Stimulated activated naive CD8-positive, alpha-beta T cell treated with anti-CD3 and anti-CD28 coated beads, Interleukin-15, amount 100 ng/mL, for 72 hours (primary cell): ENCODE results near the gene TUBB2B.

ENCODE experiments used
- ATAC-seq: fragments of 150-1000 bp; cut with Tn5 transposase; 2 replicates; pipeline ENCODE4 v1.10.0; 2021; ENCODE audit warnings: mild to moderate bottlenecking, moderate library complexity
- DNase-seq, 2 donors: peaks; one replicate each; pipeline ENCODE4 v3.0.0; 2021 to 2022
- H3K27ac Mint-ChIP-seq, 2 donors: one replicate each; pipeline ENCODE4 v1.8.0; 2022; ENCODE audit warnings: mild to moderate bottlenecking in 2 of 2, mixed read lengths in 2 of 2, moderate library complexity in 2 of 2
- H3K27me3 Mint-ChIP-seq: one replicate; pipeline ENCODE4 v1.8.0; 2022; ENCODE audit warnings: mixed read lengths
- H3K4me1 Mint-ChIP-seq: one replicate; pipeline ENCODE4 v1.8.0; 2022; ENCODE audit warnings: mild to moderate bottlenecking, mixed read lengths
- H3K4me3 Mint-ChIP-seq, 2 donors: one replicate each; pipeline ENCODE4 v1.8.0; 2022; ENCODE audit warnings: mild to moderate bottlenecking in 2 of 2, mixed read lengths in 2 of 2, moderate library complexity in 1 of 2
- H3K9me3 Mint-ChIP-seq, 2 donors: one replicate each; pipeline ENCODE4 v1.8.0; 2022; ENCODE audit warnings: mixed read lengths in 2 of 2

The TUBB2B gene

GRCh38 chr6:3230900-3231246, 3.4 kb upstream of the TUBB2B start:
- no peak for ATAC-seq
- DNase-seq = no peak
- Mint-ChIP-seq H3K4me3 (peak overlapping the region; percentile 59 to 73), H3K27ac (no peak overlapping the region), H3K9me3 (no peaks in the 10 kb centered on the region), H3K4me1 (peaks cover 60% of the 10 kb centered on the region), H3K27me3 (peaks cover 100% of the 10 kb centered on the region)

GRCh38 chr6:3230256-3230882, 2.9 kb upstream of the TUBB2B start:
- Mint-ChIP-seq H3K27ac (no peak overlapping the region), H3K4me3 (peak overlapping the region; percentile 76 to 77), H3K9me3 (no peaks in the 10 kb centered on the region), H3K4me1 (peaks cover 60% of the 10 kb centered on the region), H3K27me3 (peaks cover 100% of the 10 kb centered on the region)
- DNase-seq (no peak), ATAC-seq (no peak)

GRCh38 chr6:3229566-3230178, 2.2 kb upstream of the TUBB2B start:
- ATAC-seq = peak; percentile 69
- Mint-ChIP-seq H3K27me3 (peaks cover 96% of the 10 kb centered on the region), H3K9me3 (no peaks in the 10 kb centered on the region), H3K27ac (no peak overlapping the region), H3K4me3 (peak overlapping the region; percentile 76 to 77), H3K4me1 (peaks cover 60% of the 10 kb centered on the region)
- peak in 1 of 2 donors; percentile 41 for DNase-seq

GRCh38 chr6:3228771-3229565, 1.5 kb upstream of the TUBB2B start:
- no peak overlapping the region for H3K27ac Mint-ChIP-seq
- DNase-seq (no peak), ATAC-seq (peak; percentile 22)

GRCh38 chr6:3228046-3228671, 706 bp upstream of the TUBB2B start:
- peak; percentile 48 for ATAC-seq

More at GRCh38 chr6:3228771-3229565, 1.5 kb upstream of the TUBB2B start:
- H3K4me1 Mint-ChIP-seq = peaks cover 60% of the 10 kb centered on the region
- H3K4me3 Mint-ChIP-seq = peak overlapping the region; percentile 76 to 77
- no peaks in the 10 kb centered on the region for H3K9me3 Mint-ChIP-seq
- H3K27me3 Mint-ChIP-seq = peaks cover 96% of the 10 kb centered on the region

GRCh38 chr6:3226481-3227362, 731 bp downstream of the TUBB2B start:
- Mint-ChIP-seq H3K4me1 (peaks cover 52% of the 10 kb centered on the region), H3K4me3 (peak overlapping the region; percentile 82 to 91), H3K27ac (no peak overlapping the region), H3K27me3 (peaks cover 80% of the 10 kb centered on the region), H3K9me3 (peaks cover 6 to 7% of the 10 kb centered on the region in 2 donors)
- DNase-seq = no peak
- peak; percentile 32 for ATAC-seq

More at GRCh38 chr6:3228046-3228671, 706 bp upstream of the TUBB2B start:
- Mint-ChIP-seq H3K9me3 (no peaks in the 10 kb centered on the region), H3K4me3 (peak overlapping the region; percentile 76 to 91), H3K27me3 (peaks cover 94% of the 10 kb centered on the region), H3K27ac (no peak overlapping the region), H3K4me1 (peaks cover 60% of the 10 kb centered on the region)
- no peak for DNase-seq

GRCh38 chr6:3226042-3226441, 1.4 kb downstream of the TUBB2B start:
- Mint-ChIP-seq H3K9me3 (peaks cover 7 to 11% of the 10 kb centered on the region in 2 donors), H3K27me3 (peaks cover 79% of the 10 kb centered on the region), H3K4me3 (no peak overlapping the region), H3K4me1 (peaks cover 45% of the 10 kb centered on the region), H3K27ac (no peak overlapping the region)
- DNase-seq (no peak), ATAC-seq (no peak)

- H3K4me1 Mint-ChIP-seq = peaks cover 12% of the 10 kb centered on the region
- H3K9me3 Mint-ChIP-seq = peaks cover 7 to 11% of the 10 kb centered on the region in 2 donors
- H3K27ac Mint-ChIP-seq = no peak overlapping the region
- H3K4me3 Mint-ChIP-seq = no peak overlapping the region
- H3K27me3 Mint-ChIP-seq = peaks cover 77% of the 10 kb centered on the region
- no peak for ATAC-seq
- no peak for DNase-seq
Observed at GRCh38 chr6:3222506-3223038, 4.9 kb downstream of the TUBB2B start.

- Mint-ChIP-seq H3K4me3 (no peak overlapping the region), H3K27ac (peak overlapping the region in 1 of 2 donors; percentile 51), H3K4me1 (peaks cover 3% of the 10 kb centered on the region), H3K9me3 (peaks cover 7 to 11% of the 10 kb centered on the region in 2 donors), H3K27me3 (peaks cover 69% of the 10 kb centered on the region)
- ATAC-seq (no peak), DNase-seq (no peak)
Observed at GRCh38 chr6:3221578-3221977, 5.9 kb downstream of the TUBB2B start.

- Mint-ChIP-seq H3K4me3 (no peak overlapping the region), H3K4me1 (no peaks in the 10 kb centered on the region), H3K27me3 (peaks cover 68% of the 10 kb centered on the region), H3K9me3 (peaks cover 7 to 11% of the 10 kb centered on the region in 2 donors), H3K27ac (no peak overlapping the region)
- no peak for ATAC-seq
- no peak for DNase-seq
Observed at GRCh38 chr6:3220366-3220765, 7.1 kb downstream of the TUBB2B start.

GRCh38 chr6:3218266-3218665, 9.2 kb downstream of the TUBB2B start:
- no peak overlapping the region for H3K4me3 Mint-ChIP-seq
- H3K9me3 Mint-ChIP-seq = peaks cover 7 to 11% of the 10 kb centered on the region in 2 donors
- no peak for ATAC-seq
- no peak overlapping the region for H3K27ac Mint-ChIP-seq
- H3K4me1 Mint-ChIP-seq = no peaks in the 10 kb centered on the region
- H3K27me3 Mint-ChIP-seq = peaks cover 51% of the 10 kb centered on the region
- DNase-seq = no peak

- DNase-seq (no peak), ATAC-seq (no peak)
- Mint-ChIP-seq H3K27ac (no peak overlapping the region), H3K4me1 (peaks cover 3% of the 10 kb centered on the region), H3K9me3 (peaks cover 7 to 9% of the 10 kb centered on the region in 2 donors), H3K4me3 (no peak overlapping the region), H3K27me3 (peaks cover 59% of the 10 kb centered on the region)
Observed at GRCh38 chr6:3217286-3217685, 10.2 kb downstream of the TUBB2B start.

- no peaks in the 10 kb centered on the region for H3K9me3 Mint-ChIP-seq
- no peak for DNase-seq
- peaks cover 63% of the 10 kb centered on the region for H3K27me3 Mint-ChIP-seq
- peaks cover 17% of the 10 kb centered on the region for H3K4me1 Mint-ChIP-seq
- ATAC-seq = no peak
- no peak overlapping the region for H3K4me3 Mint-ChIP-seq
- H3K27ac Mint-ChIP-seq = no peak overlapping the region
Observed at GRCh38 chr6:3214898-3215297, 12.6 kb downstream of the TUBB2B start.

GRCh38 chr6:3213334-3213695, 14.1 kb downstream of the TUBB2B start:
- Mint-ChIP-seq H3K9me3 (no peaks in the 10 kb centered on the region), H3K4me3 (no peak overlapping the region), H3K4me1 (peaks cover 33% of the 10 kb centered on the region), H3K27ac (no peak overlapping the region), H3K27me3 (peaks cover 50% of the 10 kb centered on the region)
- DNase-seq (no peak), ATAC-seq (no peak)

GRCh38 chr6:3212261-3212660, 15.2 kb downstream of the TUBB2B start:
- peaks cover 38% of the 10 kb centered on the region for H3K4me1 Mint-ChIP-seq
- no peak overlapping the region for H3K27ac Mint-ChIP-seq
- no peak for DNase-seq
- peaks cover 55% of the 10 kb centered on the region for H3K27me3 Mint-ChIP-seq
- H3K9me3 Mint-ChIP-seq = no peaks in the 10 kb centered on the region
- no peak overlapping the region for H3K4me3 Mint-ChIP-seq
- no peak for ATAC-seq
